Central memory CD8-positive, alpha-beta T cell (primary cell): ENCODE data around the gene SH3TC2.

ENCODE experiments used
- ATAC-seq: fragments of 150-1000 bp; cut with Tn5 transposase; replicated peaks from 2 replicates; pipeline ENCODE4 v1.10.0; 2022; ENCODE audit warnings: mild to moderate bottlenecking, moderate FRiP score, moderate number of reproducible peaks; ENCODE audit not compliant: poor library complexity, severe bottlenecking; ENCODE audit errors: extremely low read depth
- DNase-seq, 2 donors: peaks; one replicate each; pipeline ENCODE4 v3.0.0; 2021; ENCODE audit warnings: low spot score in 2 of 2
- H3K27ac Mint-ChIP-seq: one replicate; pipeline ENCODE4 v1.8.0; 2022; ENCODE audit warnings: low read depth, mild to moderate bottlenecking, moderate library complexity, mixed read lengths
- H3K27me3 Mint-ChIP-seq: one replicate; pipeline ENCODE4 v1.8.0; 2022; ENCODE audit warnings: mixed read lengths
- H3K36me3 Mint-ChIP-seq: one replicate; pipeline ENCODE4 v1.8.0; 2022; ENCODE audit warnings: mild to moderate bottlenecking, moderate library complexity, mixed read lengths; ENCODE audit not compliant: insufficient read depth
- H3K4me1 Mint-ChIP-seq: one replicate; pipeline ENCODE4 v1.8.0; 2022; ENCODE audit warnings: mixed read lengths
- H3K4me3 Mint-ChIP-seq: one replicate; pipeline ENCODE4 v1.8.0; 2022; ENCODE audit warnings: mild to moderate bottlenecking, moderate library complexity, mixed read lengths
- H3K9me3 Mint-ChIP-seq: one replicate; pipeline ENCODE4 v1.8.0; 2022; ENCODE audit warnings: mixed read lengths

Gene SH3TC2

GRCh38 chr5:149053072-149053695 is 9.7 kb downstream of the SH3TC2 start:
- DNase-seq (no peak), ATAC-seq (no peak)
- Mint-ChIP-seq H3K27me3 (peaks cover 12% of the 10 kb centered on the region), H3K9me3 (no peaks in the 10 kb centered on the region), H3K4me1 (no peaks in the 10 kb centered on the region), H3K4me3 (no peak overlapping the region), H3K27ac (no peak overlapping the region), H3K36me3 (peaks cover 1% of the 10 kb centered on the region)

DNA sequence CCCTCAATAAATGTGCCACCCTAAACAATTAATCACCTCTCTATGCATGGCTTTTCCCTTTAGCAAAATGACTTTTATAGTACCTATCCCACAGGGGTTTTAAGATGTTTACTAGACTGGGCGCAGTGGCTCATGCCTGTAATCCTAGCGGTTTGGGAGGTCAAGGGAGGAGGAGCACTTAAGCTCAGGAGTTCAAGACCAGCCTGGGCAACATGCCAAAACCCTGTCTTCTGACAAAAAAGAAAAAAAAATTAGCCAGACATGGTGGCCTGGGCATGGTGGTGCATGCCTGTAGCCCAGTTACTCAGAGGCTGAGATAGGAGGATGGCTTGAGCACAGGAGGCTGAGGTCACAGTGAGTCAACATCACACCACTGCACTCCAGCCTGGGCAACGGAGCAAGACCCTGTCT is 13.5 kb downstream of the SH3TC2 start:
- no peak for DNase-seq
- H3K9me3 Mint-ChIP-seq: no peaks in the 10 kb centered on the region
- peaks cover 1% of the 10 kb centered on the region for H3K36me3 Mint-ChIP-seq
- no peak for ATAC-seq
- H3K27ac Mint-ChIP-seq: no peak overlapping the region
- no peak overlapping the region for H3K4me3 Mint-ChIP-seq
- H3K27me3 Mint-ChIP-seq: peaks cover 31% of the 10 kb centered on the region
- no peaks in the 10 kb centered on the region for H3K4me1 Mint-ChIP-seq

DNA sequence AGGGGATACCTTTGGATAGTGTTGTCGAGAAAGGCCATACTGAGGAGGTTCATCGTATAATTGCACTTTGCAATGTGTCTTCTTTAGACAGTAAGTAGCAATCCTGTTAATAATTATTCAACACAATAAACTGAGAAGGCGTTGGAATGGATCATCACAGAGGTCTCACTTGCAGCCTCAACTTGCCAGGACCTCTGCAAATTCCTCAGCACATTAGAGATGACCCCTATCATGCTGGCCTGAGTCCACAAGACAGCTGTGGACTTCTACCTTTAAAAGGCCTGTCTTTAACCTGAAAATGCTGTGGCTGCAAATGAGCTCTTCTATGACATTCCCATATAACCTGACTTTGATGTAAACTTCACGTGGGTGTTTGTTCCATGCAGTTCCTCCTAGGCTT is 14.1 kb downstream of the SH3TC2 start:
- no peaks in the 10 kb centered on the region for H3K9me3 Mint-ChIP-seq
- H3K27me3 Mint-ChIP-seq: peaks cover 34% of the 10 kb centered on the region
- no peak for ATAC-seq
- DNase-seq: no peak
- H3K4me1 Mint-ChIP-seq: no peaks in the 10 kb centered on the region
- peaks cover 1% of the 10 kb centered on the region for H3K36me3 Mint-ChIP-seq
- H3K4me3 Mint-ChIP-seq: no peak overlapping the region
- no peak overlapping the region for H3K27ac Mint-ChIP-seq

- peaks cover 34% of the 10 kb centered on the region for H3K27me3 Mint-ChIP-seq
- peaks cover 1% of the 10 kb centered on the region for H3K36me3 Mint-ChIP-seq
- H3K4me3 Mint-ChIP-seq: no peak overlapping the region
- no peak overlapping the region for H3K27ac Mint-ChIP-seq
- no peaks in the 10 kb centered on the region for H3K4me1 Mint-ChIP-seq
- ATAC-seq (no peak), DNase-seq (no peak)
- H3K9me3 Mint-ChIP-seq: no peaks in the 10 kb centered on the region
Measured at GRCh38 chr5:149047462-149047861, 15.4 kb downstream of the SH3TC2 start.

DNA sequence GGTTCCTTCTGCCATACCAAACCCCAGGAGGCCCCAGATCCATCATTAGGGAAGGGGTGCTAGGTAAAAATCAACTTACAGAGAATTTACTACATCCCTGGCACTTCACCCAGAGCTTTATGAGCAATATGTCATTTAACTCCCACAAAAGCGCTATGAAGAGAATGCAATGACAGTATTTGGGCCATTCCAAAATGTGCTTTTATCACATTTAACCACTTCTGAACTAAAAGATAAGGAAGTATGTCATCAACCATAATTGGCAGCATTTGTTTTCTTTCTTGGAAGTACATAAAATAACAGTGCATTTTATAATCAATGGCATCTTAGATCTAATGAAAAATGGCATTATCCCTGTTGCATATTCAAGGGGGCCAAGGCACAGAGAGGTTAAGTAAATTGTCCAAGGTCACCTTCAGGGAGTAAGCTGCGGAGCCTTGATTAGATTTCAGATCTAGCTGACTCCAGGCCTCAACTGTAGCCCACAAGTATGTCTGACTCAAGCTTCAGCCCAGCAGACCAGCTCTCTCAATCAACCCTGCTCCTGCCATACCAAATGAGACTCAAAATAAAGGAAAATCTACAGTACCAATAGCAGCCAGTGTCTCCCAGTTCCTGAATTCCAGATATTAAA is 16.5 kb downstream of the SH3TC2 start:
- H3K4me3 Mint-ChIP-seq: no peak overlapping the region
- no peaks in the 10 kb centered on the region for H3K4me1 Mint-ChIP-seq
- ATAC-seq: no peak
- H3K36me3 Mint-ChIP-seq: peaks cover 1% of the 10 kb centered on the region
- H3K27ac Mint-ChIP-seq: no peak overlapping the region
- no peaks in the 10 kb centered on the region for H3K9me3 Mint-ChIP-seq
- DNase-seq: no peak
- peaks cover 34% of the 10 kb centered on the region for H3K27me3 Mint-ChIP-seq

- Mint-ChIP-seq H3K4me1 (no peaks in the 10 kb centered on the region), H3K27ac (no peak overlapping the region), H3K27me3 (peaks cover 34% of the 10 kb centered on the region), H3K9me3 (no peaks in the 10 kb centered on the region), H3K36me3 (no peaks in the 10 kb centered on the region), H3K4me3 (no peak overlapping the region)
- ATAC-seq: no peak
- no peak for DNase-seq
Measured at GRCh38 chr5:149045089-149045460, 17.8 kb downstream of the SH3TC2 start.

DNA sequence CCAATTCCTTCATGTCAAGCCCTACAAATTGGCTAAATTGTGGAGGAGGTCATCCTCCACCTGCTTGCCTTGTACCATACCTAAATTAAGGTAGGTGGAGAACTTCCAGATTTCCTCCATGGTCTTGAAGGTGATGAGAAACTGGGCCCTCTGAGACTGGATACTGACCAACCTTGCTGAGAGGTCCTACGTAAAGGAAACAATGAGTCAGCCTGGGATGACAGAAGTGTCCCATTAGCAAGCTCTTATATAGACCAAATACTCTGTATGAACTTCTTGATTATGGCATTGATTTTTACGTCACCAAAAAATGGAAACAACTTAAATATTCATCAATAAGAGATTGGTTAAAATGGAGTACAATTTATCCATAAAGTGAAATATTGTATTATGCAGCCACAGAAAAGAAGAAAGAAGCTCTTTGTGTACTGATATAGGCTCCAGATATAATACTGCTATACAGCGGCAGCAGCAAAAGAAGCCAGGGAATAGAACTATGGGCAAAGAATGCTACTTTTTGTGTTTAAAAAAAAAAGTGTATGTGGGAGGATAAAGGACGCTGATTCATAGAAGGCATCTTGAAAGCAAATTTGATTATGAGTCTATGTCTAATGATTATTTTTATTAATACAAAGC is 18.3 kb downstream of the SH3TC2 start:
- H3K27ac Mint-ChIP-seq: no peak overlapping the region
- H3K36me3 Mint-ChIP-seq: no peaks in the 10 kb centered on the region
- peaks cover 34% of the 10 kb centered on the region for H3K27me3 Mint-ChIP-seq
- DNase-seq (no peak), ATAC-seq (no peak)
- H3K9me3 Mint-ChIP-seq: no peaks in the 10 kb centered on the region
- no peaks in the 10 kb centered on the region for H3K4me1 Mint-ChIP-seq
- H3K4me3 Mint-ChIP-seq: no peak overlapping the region

DNA sequence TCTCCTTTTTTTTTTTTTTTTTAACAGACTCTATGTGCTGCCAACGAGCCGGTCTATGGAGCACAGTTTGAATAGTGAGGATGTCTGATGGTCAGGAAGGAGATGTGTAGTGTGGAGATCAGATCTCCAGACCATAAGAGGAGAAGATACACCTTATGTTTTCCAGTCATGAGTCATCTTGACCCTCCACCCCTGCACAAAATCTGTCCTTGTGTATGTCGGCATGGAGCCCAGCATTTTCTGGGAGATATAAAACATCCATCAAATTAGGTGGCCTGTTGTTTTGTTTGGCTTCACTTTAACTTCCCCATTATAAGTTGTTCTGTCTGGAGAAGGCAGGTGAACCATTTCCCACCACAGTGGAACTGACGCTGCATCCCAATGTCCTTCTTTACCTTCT is 19.2 kb downstream of the SH3TC2 start:
- no peaks in the 10 kb centered on the region for H3K4me1 Mint-ChIP-seq

DNA sequence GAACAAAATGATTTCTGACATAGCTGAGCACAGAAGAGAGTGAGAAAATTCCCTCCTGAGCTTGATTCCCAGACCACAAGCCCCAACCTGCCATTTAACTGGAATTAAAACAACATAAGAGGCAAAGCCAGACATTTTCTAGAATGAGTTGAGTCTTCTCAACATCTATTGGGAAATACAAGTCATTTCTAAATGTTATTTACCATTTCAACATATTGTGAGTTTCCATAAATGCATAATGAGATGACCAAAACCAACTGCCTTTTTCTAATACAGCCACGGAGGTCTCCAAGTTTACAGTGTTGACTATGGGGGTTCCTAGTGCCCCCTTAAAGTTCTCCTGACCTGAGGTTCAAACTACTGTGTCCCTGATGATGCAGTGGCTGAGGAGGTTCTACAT is 20.0 kb downstream of the SH3TC2 start:
- DNase-seq: no peak
- H3K9me3 Mint-ChIP-seq: no peaks in the 10 kb centered on the region
- no peak overlapping the region for H3K27ac Mint-ChIP-seq
- no peak overlapping the region for H3K4me3 Mint-ChIP-seq
- peaks cover 7% of the 10 kb centered on the region for H3K4me1 Mint-ChIP-seq
- ATAC-seq: no peak
- H3K27me3 Mint-ChIP-seq: peaks cover 30% of the 10 kb centered on the region
- H3K36me3 Mint-ChIP-seq: peaks cover 2% of the 10 kb centered on the region

More for the DNA sequence above, 19.2 kb downstream of the SH3TC2 start:
- H3K36me3 Mint-ChIP-seq: no peaks in the 10 kb centered on the region
- no peaks in the 10 kb centered on the region for H3K9me3 Mint-ChIP-seq
- no peak overlapping the region for H3K4me3 Mint-ChIP-seq
- ATAC-seq (no peak), DNase-seq (no peak)
- H3K27me3 Mint-ChIP-seq: peaks cover 34% of the 10 kb centered on the region
- H3K27ac Mint-ChIP-seq: no peak overlapping the region

GRCh38 chr5:149041242-149041641 is 21.6 kb downstream of the SH3TC2 start:
- peaks cover 2% of the 10 kb centered on the region for H3K36me3 Mint-ChIP-seq

DNA sequence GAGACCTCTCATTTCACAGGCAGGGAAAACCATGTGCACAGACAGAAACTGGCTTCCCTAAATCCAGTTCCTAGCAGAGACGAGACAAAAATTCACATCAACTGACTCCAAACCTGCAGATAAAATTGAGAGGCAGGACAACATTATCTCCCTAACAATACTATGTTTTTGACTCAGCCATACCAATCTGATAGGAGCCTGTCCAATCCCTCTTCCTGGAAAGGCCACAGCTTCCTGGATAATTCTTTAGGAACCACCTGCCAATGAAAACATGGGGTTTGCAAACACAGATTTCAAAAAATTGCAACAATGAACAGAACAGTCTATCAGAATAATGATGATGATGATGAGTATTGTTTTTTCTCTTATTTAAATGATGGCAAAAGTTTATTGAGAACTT is 22.4 kb downstream of the SH3TC2 start:
- H3K9me3 Mint-ChIP-seq: no peaks in the 10 kb centered on the region
- no peak for DNase-seq
- H3K4me3 Mint-ChIP-seq: no peak overlapping the region
- peaks cover 31% of the 10 kb centered on the region for H3K4me1 Mint-ChIP-seq
- ATAC-seq: no peak
- peaks cover 2% of the 10 kb centered on the region for H3K36me3 Mint-ChIP-seq
- H3K27me3 Mint-ChIP-seq: peaks cover 13% of the 10 kb centered on the region
- H3K27ac Mint-ChIP-seq: no peak overlapping the region

More at GRCh38 chr5:149041242-149041641, 21.6 kb downstream of the SH3TC2 start:
- Mint-ChIP-seq H3K4me3 (no peak overlapping the region), H3K27ac (no peak overlapping the region), H3K27me3 (peaks cover 16% of the 10 kb centered on the region), H3K4me1 (peaks cover 23% of the 10 kb centered on the region), H3K9me3 (no peaks in the 10 kb centered on the region)
- no peak for DNase-seq
- ATAC-seq: no peak

DNA sequence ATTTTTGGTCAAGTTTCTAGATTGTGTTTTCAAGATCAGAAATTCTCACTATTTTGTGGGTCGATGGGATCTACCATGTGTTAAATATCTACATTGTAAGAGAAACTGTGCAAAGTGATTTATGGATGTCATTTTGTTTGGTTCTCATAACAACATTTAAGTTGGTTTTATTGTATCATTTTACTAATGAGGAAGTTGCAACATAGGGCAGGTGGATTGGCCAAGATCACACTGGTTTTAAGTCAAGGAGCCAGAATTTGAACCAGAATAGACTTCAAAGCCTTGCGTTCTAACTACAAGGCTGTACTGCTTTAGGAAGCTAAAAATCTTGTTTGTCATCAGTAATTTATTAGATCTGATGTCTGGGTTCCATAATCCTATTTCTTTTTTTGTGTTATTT is 23.4 kb downstream of the SH3TC2 start:
- Mint-ChIP-seq H3K27ac (no peak overlapping the region), H3K27me3 (peaks cover 4% of the 10 kb centered on the region), H3K9me3 (no peaks in the 10 kb centered on the region), H3K4me3 (no peak overlapping the region), H3K4me1 (peaks cover 36% of the 10 kb centered on the region), H3K36me3 (peaks cover 2% of the 10 kb centered on the region)
- ATAC-seq: no peak
- no peak for DNase-seq
